NB4 (cell line): Measurements from ENCODE around the gene CGRRF1.

Experiments
- DNase-seq: peaks from one replicate; pipeline ENCODE4 v3.0.0; 2010; ENCODE audit warnings: low read depth
- H3K4me3 ChIP-seq: one replicate; pipeline ENCODE4 v1.5.1; 2011; ENCODE audit warnings: mild to moderate bottlenecking, low read depth, low read length, moderate library complexity
- CTCF ChIP-seq: IDR thresholded peaks from one replicate; pipeline ENCODE4 v1.5.1; 2012; ENCODE audit warnings: low read depth, low read length
- MAX ChIP-seq: IDR thresholded peaks from 2 replicates; pipeline ENCODE4 v1.6.1; 2011; ENCODE audit warnings: low read depth, low read length
- MYC ChIP-seq: IDR thresholded peaks from 2 replicates; pipeline ENCODE4 v1.6.1; 2011; ENCODE audit warnings: low read depth, low read length
- POLR2A ChIP-seq: IDR thresholded peaks from 2 replicates; pipeline ENCODE4 v1.6.1; 2011; ENCODE audit warnings: mild to moderate bottlenecking; ENCODE audit not compliant: insufficient read length; ENCODE audit errors: extremely low read depth

The CGRRF1 gene

GRCh38 chr14:54500744-54501143 lies 9.0 kb upstream of the CGRRF1 start:
- H3K4me3 ChIP-seq: no peak overlapping the region
- TF ChIP-seq MAX (no peak), POLR2A (no peak), MYC (no peak), CTCF (no peak)
- no peak for DNase-seq

- no peak for DNase-seq
- no peak overlapping the region for H3K4me3 ChIP-seq
- TF ChIP-seq CTCF (no peak), POLR2A (no peak), MAX (no peak), MYC (no peak)
Observed at GRCh38 chr14:54501480-54501879, 8.2 kb upstream of the CGRRF1 start.

- no peak overlapping the region for H3K4me3 ChIP-seq
- TF ChIP-seq CTCF (no peak), POLR2A (no peak)
- DNase-seq: peak; percentile 14
Observed at GRCh38 chr14:54502602-54503001, 7.1 kb upstream of the CGRRF1 start.

- no peak for TF ChIP-seq POLR2A
- TF ChIP-seq MAX: no peak
- TF ChIP-seq CTCF: no peak
- no peak for TF ChIP-seq MYC
- H3K4me3 ChIP-seq: no peak overlapping the region
- DNase-seq: peak; percentile 21
Observed at GRCh38 chr14:54503486-54503885, 6.2 kb upstream of the CGRRF1 start.

- DNase-seq: no peak
- TF ChIP-seq MAX (no peak), MYC (no peak), CTCF (no peak), POLR2A (no peak)
Observed at GRCh38 chr14:54512393-54512792, 2.7 kb downstream of the CGRRF1 start.

GRCh38 chr14:54515670-54516069 lies 6.0 kb downstream of the CGRRF1 start:
- TF ChIP-seq CTCF (no peak), MAX (no peak), MYC (no peak), POLR2A (no peak)
- H3K4me3 ChIP-seq: no peak overlapping the region

More at GRCh38 chr14:54512393-54512792, 2.7 kb downstream of the CGRRF1 start:
- H3K4me3 ChIP-seq: no peak overlapping the region

More at GRCh38 chr14:54515670-54516069, 6.0 kb downstream of the CGRRF1 start:
- no peak for DNase-seq
